Ectodermal cell (in vitro differentiated cells): ENCODE measurements around the gene ALS2CL.

Source experiments
- H3K27ac ChIP-seq: 2 replicates; pipeline ENCODE4 v1.7.0; 2013; ENCODE audit warnings: mild to moderate bottlenecking, low read depth, low read length; ENCODE audit not compliant: insufficient read depth, poor library complexity, severe bottlenecking
- H3K27me3 ChIP-seq: 2 replicates; pipeline ENCODE4 v1.7.0; 2013; ENCODE audit warnings: mild to moderate bottlenecking, low read length; ENCODE audit not compliant: insufficient read depth, control insufficient read depth, poor library complexity, severe bottlenecking
- H3K36me3 ChIP-seq: one replicate; pipeline ENCODE4 v1.7.0; 2013; ENCODE audit warnings: low read length; ENCODE audit not compliant: control insufficient read depth, insufficient read depth
- H3K4me1 ChIP-seq: one replicate; pipeline ENCODE4 v1.7.0; 2013; ENCODE audit warnings: low read length; ENCODE audit not compliant: control insufficient read depth, insufficient read depth
- H3K4me3 ChIP-seq: 2 replicates; pipeline ENCODE4 v1.7.0; 2013; ENCODE audit warnings: low read depth, low read length, control low read depth; ENCODE audit not compliant: insufficient read depth
- H3K9me3 ChIP-seq: 2 replicates; pipeline ENCODE4 v1.7.0; 2013; ENCODE audit warnings: mild to moderate bottlenecking, low read length, moderate library complexity; ENCODE audit not compliant: control insufficient read depth
- WGBS, 2 experiments: methylation state at CpG; one replicate each; pipeline ENCODE4 v1.1.7; 2013; ENCODE audit warnings: missing lambda C conversion rate in 2 of 2; 5-methylcytosine and 5-hydroxymethylcytosine counted together

ALS2CL gene

DNA sequence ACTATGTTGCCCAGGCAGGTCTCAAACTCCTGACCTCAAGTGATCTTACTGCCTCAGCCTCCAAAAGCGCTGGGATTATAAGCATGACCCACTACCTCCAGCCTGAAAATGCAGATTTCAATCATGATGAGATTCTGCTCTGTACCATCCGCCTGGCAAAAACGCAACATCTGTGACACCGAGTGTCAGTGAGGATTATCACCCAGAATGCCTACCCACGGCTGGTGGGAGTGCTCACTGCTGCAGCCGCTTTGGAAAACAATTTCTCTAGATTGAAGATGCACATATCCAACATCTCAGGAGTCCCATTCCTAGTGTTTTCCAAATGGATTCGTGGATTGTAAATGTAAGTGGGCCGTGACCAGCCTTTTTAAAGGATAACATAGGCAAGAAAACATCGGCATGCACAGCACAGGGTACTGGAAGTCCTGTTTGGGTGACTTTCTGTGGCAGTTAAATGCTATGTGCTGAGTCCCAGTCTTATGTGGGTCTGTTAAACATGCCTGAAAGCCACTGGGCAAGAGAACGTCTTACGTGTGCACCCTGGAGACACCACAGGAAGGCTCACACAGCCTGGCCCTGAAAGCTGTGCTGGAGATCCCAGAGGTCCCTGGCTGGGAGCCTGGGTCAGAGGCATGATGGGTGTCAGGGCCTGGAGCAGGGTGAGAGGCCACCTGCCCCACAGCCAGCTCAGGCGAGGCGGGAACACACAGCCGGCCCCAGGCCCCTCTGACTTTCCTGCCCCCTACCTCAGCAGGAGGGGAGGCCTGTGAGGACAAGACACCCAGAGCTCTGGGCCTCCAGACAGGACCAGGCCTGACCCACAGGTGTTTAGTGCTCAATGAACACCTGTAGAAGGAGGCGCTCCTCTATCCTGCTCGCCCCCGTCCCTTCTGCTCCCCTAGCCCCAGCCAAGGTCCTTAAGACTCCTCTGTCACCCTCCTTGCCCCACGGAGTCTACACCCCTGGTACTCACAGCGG, 23.3 kb upstream of the ALS2CL start:
- Histone ChIP-seq H3K9me3 (no peaks in the 10 kb centered on the region), H3K27me3 (no peaks in the 10 kb centered on the region), H3K36me3 (no peaks in the 10 kb centered on the region), H3K4me1 (no peaks in the 10 kb centered on the region), H3K4me3 (no peak overlapping the region), H3K27ac (no peak overlapping the region)
- WGBS, 2 experiments = 91 to 92% methylated on average over 19 of the region's 19 CpGs

DNA sequence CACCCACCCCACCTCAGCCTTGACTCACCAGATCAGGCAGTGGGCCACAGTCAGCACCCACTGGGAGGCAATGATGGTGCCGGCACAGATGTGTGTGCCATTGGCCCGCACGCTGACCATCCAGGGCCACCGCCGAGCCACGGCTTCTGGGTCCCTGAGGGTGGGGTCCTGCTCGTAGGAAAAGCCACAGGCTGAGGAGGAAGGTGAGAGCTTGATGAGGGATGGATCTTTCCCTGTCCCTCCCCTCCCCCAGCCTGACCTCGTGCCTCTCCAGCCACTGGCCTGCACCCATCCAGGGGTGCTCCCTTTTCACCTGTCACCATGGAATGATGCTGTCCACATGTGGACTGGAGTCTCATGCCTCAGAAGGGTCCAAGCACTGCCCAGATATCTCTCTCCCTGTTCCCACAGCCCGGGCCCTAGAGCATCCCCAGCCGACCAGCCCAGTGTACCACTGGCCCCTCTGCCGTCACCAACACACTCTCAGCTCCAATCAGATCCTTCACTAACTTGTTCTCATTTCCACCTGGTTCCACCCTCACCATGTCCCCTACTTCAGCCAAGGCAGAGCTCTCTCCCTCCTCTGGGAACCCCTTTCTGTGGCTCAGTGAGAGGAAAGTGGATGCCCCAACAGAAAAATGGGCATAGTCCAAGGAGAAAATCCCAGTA, 22.2 kb upstream of the ALS2CL start:
- no peaks in the 10 kb centered on the region for H3K9me3 ChIP-seq
- WGBS, 2 experiments = 94 to 95% methylated on average over 11 of the region's 11 CpGs
- H3K4me3 ChIP-seq = no peak overlapping the region
- H3K36me3 ChIP-seq = no peaks in the 10 kb centered on the region
- no peaks in the 10 kb centered on the region for H3K4me1 ChIP-seq
- no peaks in the 10 kb centered on the region for H3K27me3 ChIP-seq
- no peak overlapping the region for H3K27ac ChIP-seq

DNA sequence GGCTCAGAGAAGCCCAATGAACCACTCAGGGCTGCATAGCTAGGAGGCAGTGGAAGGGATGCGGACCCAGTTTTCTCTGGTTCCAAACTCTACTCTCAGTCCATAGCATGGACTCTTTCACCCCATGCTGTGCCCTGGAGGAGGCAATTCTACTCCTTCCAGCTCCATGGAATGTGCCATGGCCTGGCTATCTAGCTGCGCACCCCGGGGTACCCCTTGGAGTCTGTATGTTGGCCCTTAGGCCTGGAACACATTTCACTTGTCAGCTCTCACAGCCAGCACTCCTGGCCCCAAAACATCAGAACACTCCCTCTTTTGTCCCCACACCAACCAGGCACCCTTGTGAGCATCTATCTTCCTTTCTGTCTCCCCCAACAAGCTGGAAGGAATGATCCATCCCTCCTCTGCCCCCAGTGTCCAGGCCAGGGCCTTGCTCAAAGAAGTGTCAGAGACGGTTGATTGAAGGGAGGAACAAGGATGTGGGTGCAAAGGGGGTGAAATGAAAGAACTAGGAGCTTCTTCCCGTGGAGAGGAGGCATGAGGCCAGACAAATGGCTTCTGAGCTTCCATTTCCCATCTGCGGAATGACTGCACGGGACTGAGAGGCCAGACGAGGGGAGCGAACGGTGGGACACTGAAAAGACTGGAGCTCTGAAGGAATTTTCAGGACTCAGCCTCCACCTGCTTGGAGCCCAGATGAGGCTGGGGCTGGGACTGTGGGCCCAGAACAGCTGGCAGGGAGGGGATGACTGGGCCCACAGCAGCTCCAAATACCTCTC, 21.4 kb upstream of the ALS2CL start:
- H3K9me3 ChIP-seq = no peaks in the 10 kb centered on the region
- WGBS, 2 experiments = 84 to 90% methylated on average over 10 of the region's 10 CpGs

DNA sequence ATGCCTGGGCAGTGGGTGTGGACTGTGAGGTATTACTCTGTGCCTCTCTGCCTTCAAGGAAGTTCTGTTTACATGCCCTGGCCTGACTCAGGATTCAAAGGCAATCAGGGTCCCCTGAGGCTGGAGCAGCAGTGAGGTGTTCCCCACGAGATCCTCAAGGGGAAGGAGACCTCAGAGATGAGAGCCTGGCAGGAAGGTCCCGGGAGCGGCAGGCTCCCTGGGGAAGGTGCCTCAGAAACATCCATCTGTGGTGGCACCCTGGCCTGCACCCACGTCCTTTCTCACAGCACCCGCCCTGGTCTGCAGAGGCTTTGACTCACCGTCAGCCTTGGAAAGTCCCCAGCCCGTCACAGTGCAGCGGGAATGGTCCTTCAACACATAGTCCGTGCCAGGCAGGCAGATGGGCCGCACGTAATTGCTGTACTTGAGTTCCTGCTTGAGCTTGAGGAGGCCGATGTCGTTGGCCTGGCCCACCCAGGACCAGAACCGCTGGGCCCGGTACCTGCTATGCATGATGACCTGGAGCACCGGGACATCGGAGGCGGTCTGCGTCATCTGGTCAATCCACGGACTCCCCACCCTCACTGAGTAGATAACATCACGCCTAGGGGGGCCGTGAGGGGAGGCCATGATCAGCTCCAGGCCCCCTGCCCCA, 20.5 kb upstream of the ALS2CL start:
- Histone ChIP-seq H3K27me3 (no peaks in the 10 kb centered on the region), H3K9me3 (no peaks in the 10 kb centered on the region), H3K4me3 (no peak overlapping the region), H3K27ac (no peak overlapping the region), H3K4me1 (no peaks in the 10 kb centered on the region), H3K36me3 (no peaks in the 10 kb centered on the region)
- 95% methylated on average over 22 of the region's 22 CpGs for WGBS, 2 experiments

More for the DNA sequence above, 21.4 kb upstream of the ALS2CL start:
- Histone ChIP-seq H3K27ac (no peak overlapping the region), H3K4me3 (no peak overlapping the region), H3K27me3 (no peaks in the 10 kb centered on the region), H3K4me1 (no peaks in the 10 kb centered on the region), H3K36me3 (no peaks in the 10 kb centered on the region)

DNA sequence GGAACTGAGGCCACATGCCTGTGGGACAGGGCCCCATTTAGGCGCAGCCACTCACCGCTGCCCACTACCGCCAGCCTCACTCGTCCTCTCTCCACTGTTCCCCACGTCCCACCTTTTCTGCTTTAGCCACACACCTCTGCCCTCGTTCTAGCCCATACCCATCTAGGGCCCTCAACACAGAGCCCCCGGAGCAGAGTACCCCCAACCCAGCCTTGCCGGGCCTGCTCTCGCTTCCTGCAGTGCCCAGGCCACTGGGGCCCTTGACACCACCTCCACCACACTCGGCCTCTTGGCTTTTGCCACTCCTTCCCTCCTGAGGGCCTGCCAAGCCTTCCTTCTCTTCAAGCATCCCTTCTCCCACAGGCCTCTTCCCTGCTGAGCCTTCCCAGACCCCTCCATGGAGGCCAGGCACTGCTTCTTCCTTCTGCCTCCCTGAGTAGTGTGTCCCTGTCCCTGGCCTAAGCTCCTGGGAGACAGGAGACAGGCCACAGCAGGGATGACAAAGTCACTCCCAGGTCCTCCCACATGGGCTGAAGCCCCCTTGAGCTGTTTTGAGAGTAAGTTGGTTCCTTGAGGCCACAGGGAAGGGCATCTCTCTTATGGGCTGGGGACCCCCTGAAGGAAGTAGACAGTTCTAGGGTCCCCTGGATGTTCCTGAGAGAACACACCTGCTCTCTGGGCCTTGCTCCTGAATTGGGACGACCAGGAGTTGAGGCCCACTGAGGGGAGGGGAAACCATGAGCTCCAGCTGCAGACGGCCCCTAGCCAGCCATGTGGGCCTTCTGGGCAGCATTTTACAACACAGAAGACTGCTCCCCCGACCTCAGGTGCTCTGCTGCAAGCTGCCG, 19.8 kb upstream of the ALS2CL start:
- 90 to 92% methylated on average over 14 of the region's 14 CpGs for WGBS, 2 experiments
- no peaks in the 10 kb centered on the region for H3K9me3 ChIP-seq
- no peaks in the 10 kb centered on the region for H3K27me3 ChIP-seq
- H3K4me1 ChIP-seq = no peaks in the 10 kb centered on the region
- H3K4me3 ChIP-seq = no peak overlapping the region
- H3K36me3 ChIP-seq = no peaks in the 10 kb centered on the region
- no peak overlapping the region for H3K27ac ChIP-seq

DNA sequence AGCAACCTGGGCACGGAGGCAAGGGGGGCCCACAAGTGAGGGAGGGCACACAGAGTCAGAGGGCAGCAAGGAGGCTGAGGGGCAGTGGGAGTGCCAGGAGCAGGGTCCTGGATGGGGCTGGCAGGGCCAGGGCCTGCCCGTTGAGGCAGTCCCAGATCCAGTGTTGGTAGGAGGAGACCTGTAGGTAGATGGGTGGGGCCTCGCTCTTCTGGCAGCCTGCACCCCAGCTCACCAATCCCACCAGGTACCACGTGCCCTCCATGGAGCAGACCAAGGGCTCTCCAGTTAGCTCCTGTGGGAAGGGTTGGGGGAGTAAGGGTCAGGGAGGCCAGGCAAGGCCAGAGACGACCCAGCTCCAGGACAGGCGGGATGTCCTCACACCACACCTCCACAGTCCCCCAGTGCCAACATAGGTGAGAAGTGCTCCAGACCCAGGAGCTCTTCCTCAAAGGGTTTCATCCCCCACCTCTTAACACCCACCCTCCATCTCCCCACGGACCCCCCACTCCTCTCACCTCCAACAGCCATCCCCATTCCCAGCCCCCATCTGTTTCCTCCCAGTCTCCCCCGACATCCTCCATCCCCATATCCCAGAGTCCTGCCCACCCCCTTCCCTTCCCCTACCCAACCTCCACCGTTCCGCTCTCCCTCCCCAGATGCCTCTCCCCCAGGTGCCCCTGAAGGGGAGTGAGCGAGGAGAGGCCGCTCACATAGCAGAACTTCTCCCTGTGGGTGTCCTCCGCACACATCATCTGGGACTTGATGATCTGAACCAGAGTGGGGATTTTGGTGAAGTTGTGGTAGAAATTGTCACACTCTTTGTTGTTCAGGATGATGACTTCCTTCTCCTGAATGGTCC, 18.9 kb upstream of the ALS2CL start:
- Histone ChIP-seq H3K27ac (no peak overlapping the region), H3K36me3 (no peaks in the 10 kb centered on the region), H3K4me1 (no peaks in the 10 kb centered on the region), H3K9me3 (no peaks in the 10 kb centered on the region), H3K27me3 (no peaks in the 10 kb centered on the region), H3K4me3 (no peak overlapping the region)
- WGBS, 2 experiments = 88 to 91% methylated on average over 13 of the region's 13 CpGs

DNA sequence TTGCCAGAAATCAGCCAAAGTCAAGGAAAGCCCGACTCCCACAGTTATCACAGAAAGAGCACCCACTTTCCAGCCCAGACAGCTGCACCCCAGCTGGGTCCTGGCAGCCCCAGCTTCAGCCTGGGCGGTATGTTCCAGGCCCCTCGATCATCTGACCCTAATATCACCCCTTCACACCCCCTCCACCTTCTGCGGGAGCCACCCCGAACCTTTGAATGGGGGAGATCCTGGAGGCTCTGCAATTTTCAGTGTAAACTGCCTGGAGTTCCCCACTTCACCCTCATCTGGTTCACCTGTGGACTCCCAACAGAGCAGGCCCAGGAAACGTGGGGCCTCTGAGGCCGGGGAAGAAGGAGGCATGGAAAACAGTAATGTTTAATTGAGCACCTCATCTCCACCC, 18.3 kb upstream of the ALS2CL start:
- Histone ChIP-seq H3K27me3 (no peaks in the 10 kb centered on the region), H3K36me3 (no peaks in the 10 kb centered on the region), H3K4me1 (peaks cover 2% of the 10 kb centered on the region), H3K27ac (no peak overlapping the region), H3K9me3 (no peaks in the 10 kb centered on the region), H3K4me3 (no peak overlapping the region)
- WGBS, 2 experiments = 88 to 91% methylated on average over 7 of the region's 7 CpGs

DNA sequence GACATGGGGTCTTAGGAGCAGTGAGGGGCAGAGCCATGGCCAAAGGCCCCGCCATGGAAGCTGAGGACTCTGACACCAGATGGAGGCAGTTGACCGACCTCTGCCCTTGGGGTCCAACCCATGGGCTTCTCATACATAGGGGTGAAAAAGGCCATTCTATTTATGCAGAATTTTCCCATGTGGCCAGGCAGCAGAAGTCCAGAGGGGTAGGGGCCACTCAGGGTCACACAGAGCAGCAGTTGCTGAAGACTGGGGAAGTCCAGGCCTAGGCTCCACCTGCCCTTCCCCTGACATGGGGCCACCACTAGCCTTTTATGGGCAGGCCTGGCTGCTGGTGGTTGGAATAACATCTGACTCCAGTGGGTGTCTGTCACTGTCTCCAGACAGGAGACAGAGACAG, 17.8 kb upstream of the ALS2CL start:
- 92 to 96% methylated on average over 2 of the region's 2 CpGs for WGBS, 2 experiments
- Histone ChIP-seq H3K27ac (no peak overlapping the region), H3K36me3 (no peaks in the 10 kb centered on the region), H3K4me1 (peaks cover 5% of the 10 kb centered on the region), H3K4me3 (no peak overlapping the region), H3K27me3 (no peaks in the 10 kb centered on the region), H3K9me3 (no peaks in the 10 kb centered on the region)
